Measurements from ENCODE around the gene RHCG.

GRCh38 chr15:89530976-89531375 lies 34.6 kb upstream of the RHCG start:
- no peak for TF ChIP-seq CTCF (IDR thresholded peaks at IDR 0.05; ENCODE audit: low read length)
- TF ChIP-seq EZH2 (IDR thresholded peaks at IDR 0.05; ENCODE audit: borderline replicate concordance, low read length): no peak

Data from OCI-LY1 (cell line).